ENCODE measurements around the gene CALHM4. TPM values are rescaled to one million over a fixed set of nuclear protein-coding genes. Genes with fewer than 3 reads are reported as not detected.

CALHM4 gene
- total and polyA plus RNA-seq, 2 donors (not counting 1 experiment from before 2014, with no cell fraction given) = not detected

DNA sequence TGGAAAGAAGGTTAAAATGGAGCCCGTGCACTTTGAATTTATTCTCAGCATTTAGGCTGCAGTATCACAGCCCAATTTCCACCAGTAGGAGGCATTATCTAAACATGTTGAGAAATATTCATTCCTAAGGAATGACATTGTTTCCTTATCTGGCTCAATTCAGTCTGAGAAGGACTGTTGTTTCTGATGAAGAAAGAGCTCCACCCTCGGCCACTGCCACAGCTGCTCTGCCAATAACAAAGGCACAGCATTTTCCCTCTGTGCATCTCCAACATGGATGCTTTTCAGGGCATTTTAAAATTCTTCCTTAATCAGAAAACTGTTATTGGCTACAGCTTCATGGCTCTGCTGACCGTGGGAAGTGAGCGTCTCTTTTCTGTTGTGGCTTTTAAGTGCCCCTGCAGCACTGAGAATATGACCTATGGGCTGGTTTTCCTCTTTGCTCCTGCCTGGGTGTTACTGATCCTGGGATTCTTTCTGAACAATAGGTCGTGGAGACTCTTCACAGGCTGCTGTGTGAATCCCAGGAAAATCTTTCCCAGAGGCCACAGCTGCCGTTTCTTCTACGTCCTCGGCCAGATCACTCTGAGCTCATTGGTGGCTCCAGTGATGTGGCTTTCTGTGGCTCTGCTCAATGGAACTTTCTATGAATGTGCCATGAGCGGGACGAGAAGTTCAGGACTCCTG, 42.0 kb upstream of the CALHM4 start, which contains the start of gene CALHM5:
TSS of gene CALHM5 (plus strand) at position 216 of the 687 bp plus-strand sequence. CDS start at position 274, 58 bp downstream.
- H3K4me3 ChIP-seq (replicated peaks in 1 of 4; ENCODE audit: control extremely low read depth in 1 of 4, insufficient read depth in 1 of 4, low read depth in 3 of 4, low read length in 4 of 4) = peak within 1 kb of the TSS; percentile 61 to 81 (median 68)
- H3K4me1 ChIP-seq (ENCODE audit: control insufficient read depth, extremely low read depth, insufficient read depth, low read length) = no peaks in the 10 kb centered on the region
- H3K9ac ChIP-seq (ENCODE audit: insufficient read depth, low read length) = peak within 1 kb of the TSS; percentile 72
- peak within 1 kb of the TSS; percentile 93 for H2AFZ ChIP-seq (ENCODE audit: low read length)
- DNase-seq (ENCODE audit: low read depth in 2 of 2) = peak; percentile 89 to 94
- TF ChIP-seq EZH2 (IDR thresholded peaks at IDR 0.05; ENCODE audit: low read length, missing control alignments) = no peak
- TF ChIP-seq, protein P1, sequence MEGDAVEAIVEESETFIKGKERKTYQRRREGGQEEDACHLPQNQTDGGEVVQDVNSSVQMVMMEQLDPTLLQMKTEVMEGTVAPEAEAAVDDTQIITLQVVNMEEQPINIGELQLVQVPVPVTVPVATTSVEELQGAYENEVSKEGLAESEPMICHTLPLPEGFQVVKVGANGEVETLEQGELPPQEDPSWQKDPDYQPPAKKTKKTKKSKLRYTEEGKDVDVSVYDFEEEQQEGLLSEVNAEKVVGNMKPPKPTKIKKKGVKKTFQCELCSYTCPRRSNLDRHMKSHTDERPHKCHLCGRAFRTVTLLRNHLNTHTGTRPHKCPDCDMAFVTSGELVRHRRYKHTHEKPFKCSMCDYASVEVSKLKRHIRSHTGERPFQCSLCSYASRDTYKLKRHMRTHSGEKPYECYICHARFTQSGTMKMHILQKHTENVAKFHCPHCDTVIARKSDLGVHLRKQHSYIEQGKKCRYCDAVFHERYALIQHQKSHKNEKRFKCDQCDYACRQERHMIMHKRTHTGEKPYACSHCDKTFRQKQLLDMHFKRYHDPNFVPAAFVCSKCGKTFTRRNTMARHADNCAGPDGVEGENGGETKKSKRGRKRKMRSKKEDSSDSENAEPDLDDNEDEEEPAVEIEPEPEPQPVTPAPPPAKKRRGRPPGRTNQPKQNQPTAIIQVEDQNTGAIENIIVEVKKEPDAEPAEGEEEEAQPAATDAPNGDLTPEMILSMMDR (conservative IDR thresholded peaks at IDR 0.05 in 1 of 2, IDR thresholded peaks at IDR 0.05 in 1 of 2; ENCODE audit: low read depth in 1 of 2, low read length in 2 of 2) = peak; percentile 61 to 78
- H4K20me1 ChIP-seq (ENCODE audit: control insufficient read depth, extremely low read depth, insufficient read depth, low read length) = no peaks in the 10 kb centered on the region
- peak within 1 kb of the TSS; percentile 93 for H3K27ac ChIP-seq (ENCODE audit: insufficient read depth, low read length)
- H3K36me3 ChIP-seq (ENCODE audit: control insufficient read depth, insufficient read depth, low read length) = no peaks in the 10 kb centered on the region
- H3K4me2 ChIP-seq (ENCODE audit: extremely low read depth, insufficient read depth, low read length) = peak within 1 kb of the TSS; percentile 98
- peaks cover 11% of the 10 kb centered on the region for H3K79me2 ChIP-seq (ENCODE audit: control insufficient read depth, insufficient read depth, low read length)
- no peaks in the 10 kb centered on the region for H3K27me3 ChIP-seq (ENCODE audit: control insufficient read depth, insufficient read depth, low read length)
- no peaks in the 10 kb centered on the region for H3K9me3 ChIP-seq (ENCODE audit: control insufficient read depth, insufficient read depth, low read depth, low read length)

GRCh38 chr6:116512111-116512559, 41.4 kb upstream of the CALHM4 start:
- TF ChIP-seq, protein P1 (conservative IDR thresholded peaks at IDR 0.05 in 1 of 2, IDR thresholded peaks at IDR 0.05 in 1 of 2; ENCODE audit: low read depth in 1 of 2, low read length in 2 of 2) = no peak
- no peak for TF ChIP-seq EZH2 (IDR thresholded peaks at IDR 0.05; ENCODE audit: low read length, missing control alignments)
- DNase-seq (ENCODE audit: low read depth in 2 of 2) = peak in 1 of 2 donors; percentile 43
- peak overlapping the region; percentile 93 for H2AFZ ChIP-seq (ENCODE audit: low read length)

DNA sequence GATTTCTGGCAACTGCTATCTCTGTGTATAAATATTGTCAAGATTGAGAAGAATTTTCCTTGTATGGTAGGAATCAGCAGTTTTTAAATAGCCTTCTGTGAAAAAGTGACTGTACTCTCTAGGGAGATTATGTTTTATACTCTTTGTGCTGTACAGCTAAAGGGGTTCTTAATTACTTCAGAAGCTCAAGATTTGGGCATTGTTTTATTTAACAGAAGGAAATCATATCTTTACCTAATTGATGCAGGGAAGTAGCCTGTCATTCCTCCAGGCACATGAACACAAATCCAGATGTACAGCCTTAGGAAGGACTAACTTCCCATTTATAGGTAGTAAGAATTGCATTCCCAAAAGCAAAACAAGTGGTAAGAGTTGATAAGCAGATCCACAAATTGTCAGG, 40.8 kb upstream of the CALHM4 start:
- Histone ChIP-seq H3K9ac (ENCODE audit: insufficient read depth, low read length) (peak overlapping the region; percentile 21), H2AFZ (ENCODE audit: low read length) (no peak overlapping the region), H3K27ac (ENCODE audit: insufficient read depth, low read length) (peak overlapping the region; percentile 93)

More at GRCh38 chr6:116512111-116512559, 41.4 kb upstream of the CALHM4 start:
- Histone ChIP-seq H3K9me3 (ENCODE audit: control insufficient read depth, insufficient read depth, low read depth, low read length) (no peaks in the 10 kb centered on the region), H3K9ac (ENCODE audit: insufficient read depth, low read length) (peak overlapping the region; percentile 72), H3K27me3 (ENCODE audit: control insufficient read depth, insufficient read depth, low read length) (no peaks in the 10 kb centered on the region), H3K4me2 (ENCODE audit: extremely low read depth, insufficient read depth, low read length) (peak overlapping the region; percentile 98), H3K79me2 (ENCODE audit: control insufficient read depth, insufficient read depth, low read length) (peaks cover 11% of the 10 kb centered on the region), H3K27ac (ENCODE audit: insufficient read depth, low read length) (peak overlapping the region; percentile 93), H4K20me1 (ENCODE audit: control insufficient read depth, extremely low read depth, insufficient read depth, low read length) (no peaks in the 10 kb centered on the region), H3K4me3 (replicated peaks in 1 of 4; ENCODE audit: control extremely low read depth in 1 of 4, insufficient read depth in 1 of 4, low read depth in 3 of 4, low read length in 4 of 4) (peak overlapping the region; percentile 61 to 81 (median 68)), H3K36me3 (ENCODE audit: control insufficient read depth, insufficient read depth, low read length) (peaks cover 2% of the 10 kb centered on the region), H3K4me1 (ENCODE audit: control insufficient read depth, extremely low read depth, insufficient read depth, low read length) (no peaks in the 10 kb centered on the region)

More for the DNA sequence above, 40.8 kb upstream of the CALHM4 start:
- no peaks in the 10 kb centered on the region for H3K27me3 ChIP-seq (ENCODE audit: control insufficient read depth, insufficient read depth, low read length)
- TF ChIP-seq, protein P1 (conservative IDR thresholded peaks at IDR 0.05 in 1 of 2, IDR thresholded peaks at IDR 0.05 in 1 of 2; ENCODE audit: low read depth in 1 of 2, low read length in 2 of 2) = no peak
- no peak for TF ChIP-seq EZH2 (IDR thresholded peaks at IDR 0.05; ENCODE audit: low read length, missing control alignments)
- peak overlapping the region; percentile 61 to 81 (median 68) for H3K4me3 ChIP-seq (replicated peaks in 1 of 4; ENCODE audit: control extremely low read depth in 1 of 4, insufficient read depth in 1 of 4, low read depth in 3 of 4, low read length in 4 of 4)
- DNase-seq (ENCODE audit: low read depth in 2 of 2) = no peak
- H4K20me1 ChIP-seq (ENCODE audit: control insufficient read depth, extremely low read depth, insufficient read depth, low read length) = no peaks in the 10 kb centered on the region
- peaks cover 2% of the 10 kb centered on the region for H3K36me3 ChIP-seq (ENCODE audit: control insufficient read depth, insufficient read depth, low read length)
- peak overlapping the region; percentile 98 for H3K4me2 ChIP-seq (ENCODE audit: extremely low read depth, insufficient read depth, low read length)
- H3K79me2 ChIP-seq (ENCODE audit: control insufficient read depth, insufficient read depth, low read length) = peaks cover 11% of the 10 kb centered on the region
- no peaks in the 10 kb centered on the region for H3K9me3 ChIP-seq (ENCODE audit: control insufficient read depth, insufficient read depth, low read depth, low read length)
- H3K4me1 ChIP-seq (ENCODE audit: control insufficient read depth, extremely low read depth, insufficient read depth, low read length) = no peaks in the 10 kb centered on the region

All from fibroblast of lung (primary cell).